SU-DHL-6 (cell line): ENCODE results near the gene NOS1.

ENCODE experiments used
- H2AFZ ChIP-seq: fragments of 200-600 bp; sonication (generic); 2 replicates; pipeline ENCODE4 v1.6.1; 2014; ENCODE audit warnings: low read depth, mild to moderate bottlenecking, moderate library complexity, mixed read lengths, antibody characterized with exemption, low read length; ENCODE audit not compliant: severe bottlenecking
- H3F3A ChIP-seq: fragments of 200-600 bp; shearing (Covaris generic); 2 replicates; pipeline ENCODE4 v1.6.0; 2016; ENCODE audit warnings: antibody characterized with exemption, mild to moderate bottlenecking; ENCODE audit not compliant: insufficient read depth
- H3K27ac ChIP-seq: fragments of 200-600 bp; sonication (generic); 2 replicates; pipeline ENCODE4 v1.5.1; 2016; ENCODE audit warnings: low read depth, mild to moderate bottlenecking, low read length, moderate library complexity, mixed read lengths
- H3K27me3 ChIP-seq: fragments of 200-600 bp; sonication (generic), shearing (Covaris generic); 2 replicates; pipeline ENCODE4 v1.6.0; 2014; ENCODE audit warnings: mild to moderate bottlenecking, low read length
- H3K36me3 ChIP-seq: fragments of 200-600 bp; sonication (generic); 2 replicates; pipeline ENCODE4 v1.6.1; 2014; ENCODE audit warnings: mild to moderate bottlenecking, low read length, mixed read lengths
- H3K4me2 ChIP-seq: fragments of 300-600, 200-600 bp; shearing (Covaris generic), sonication (generic); 2 replicates; pipeline ENCODE4 v1.6.0; 2014; ENCODE audit warnings: low read length, low read depth, mild to moderate bottlenecking; ENCODE audit not compliant: poor library complexity, severe bottlenecking
- H3K4me3 ChIP-seq: fragments of 200-600 bp; sonication (generic); 2 replicates; pipeline ENCODE4 v1.5.1; 2014; ENCODE audit warnings: antibody characterized with exemption, low read length, mild to moderate bottlenecking, mixed read lengths; ENCODE audit not compliant: insufficient read depth, poor library complexity, severe bottlenecking
- H3K79me2 ChIP-seq: fragments of 200-600 bp; sonication (generic); 2 replicates; pipeline ENCODE4 v1.6.1; 2014; ENCODE audit warnings: mild to moderate bottlenecking, low read length, moderate library complexity; ENCODE audit not compliant: insufficient read depth
- H3K9ac ChIP-seq: fragments of 200-600 bp; sonication (generic); 2 replicates; pipeline ENCODE4 v1.7.0; 2014; ENCODE audit warnings: mild to moderate bottlenecking, low read length
- H3K9me2 ChIP-seq: fragments of 200-600 bp; sonication (generic); replicated peaks from 2 replicates; pipeline ENCODE4 v1.6.1; 2014; ENCODE audit warnings: low read length; ENCODE audit not compliant: insufficient read depth
- H3K9me3 ChIP-seq: fragments of 200-600 bp; sonication (generic); 2 replicates; pipeline ENCODE4 v1.6.1; 2014; ENCODE audit warnings: low read length, mixed read lengths; ENCODE audit not compliant: insufficient read depth
- H4K20me1 ChIP-seq: fragments of 200-600 bp; sonication (generic); 2 replicates; pipeline ENCODE4 v1.6.1; 2014; ENCODE audit warnings: low read depth, mild to moderate bottlenecking, antibody characterized with exemption, low read length, moderate library complexity, mixed read lengths
- CTCF ChIP-seq: fragments of 200-600 bp; sonication (generic); IDR thresholded peaks from one replicate; pipeline ENCODE4 v1.5.1; 2017; ENCODE audit warnings: antibody characterized with exemption, mild to moderate bottlenecking, low read length, moderate library complexity; ENCODE audit not compliant: insufficient read depth, poor library complexity, severe bottlenecking
- EZH2phosphoT487 ChIP-seq: fragments of 200-600 bp; sonication (generic), shearing (Covaris generic); conservative IDR thresholded peaks from 2 replicates; pipeline ENCODE4 v1.6.1; 2018; ENCODE audit warnings: mild to moderate bottlenecking, antibody characterized with exemption, low read length, moderate library complexity, mixed read lengths

The NOS1 gene

GRCh38 chr12:117361347-117361751 lies at the start of gene NOS1:
TSS of gene NOS1 (minus strand) at chr12:117361626. CDS start at chr12:117331069, 30,557 bp downstream.
- no peak for TF ChIP-seq CTCF
- no peak for TF ChIP-seq EZH2phosphoT487
- no peaks in the 10 kb centered on the region for H3K9me2 ChIP-seq
- no peaks in the 10 kb centered on the region for H3K36me3 ChIP-seq
- H3K4me3 ChIP-seq = no peak within 1 kb of the TSS
- H3K9me3 ChIP-seq = no peaks in the 10 kb centered on the region
- no peaks in the 10 kb centered on the region for H4K20me1 ChIP-seq
- no peak within 1 kb of the TSS for H3K27ac ChIP-seq
- H3K9ac ChIP-seq = no peak within 1 kb of the TSS
- H2AFZ ChIP-seq = no peak within 1 kb of the TSS
- H3K4me2 ChIP-seq = no peak within 1 kb of the TSS
- no peaks in the 10 kb centered on the region for H3K79me2 ChIP-seq
- no peaks in the 10 kb centered on the region for H3F3A ChIP-seq
- no peaks in the 10 kb centered on the region for H3K27me3 ChIP-seq

GRCh38 chr12:117409286-117409685 lies 47.9 kb upstream of the NOS1 start:
- Histone ChIP-seq H3K27ac (no peak overlapping the region), H2AFZ (no peak overlapping the region), H3K4me2 (no peak overlapping the region), H3K9ac (no peak overlapping the region), H4K20me1 (no peaks in the 10 kb centered on the region), H3K79me2 (no peaks in the 10 kb centered on the region), H3K4me3 (no peak overlapping the region), H3K36me3 (no peaks in the 10 kb centered on the region), H3K9me2 (no peaks in the 10 kb centered on the region), H3K9me3 (no peaks in the 10 kb centered on the region), H3F3A (no peaks in the 10 kb centered on the region), H3K27me3 (no peaks in the 10 kb centered on the region)
- no peak for TF ChIP-seq EZH2phosphoT487
- no peak for TF ChIP-seq CTCF

GRCh38 chr12:117408161-117408791 lies 46.9 kb upstream of the NOS1 start:
- H3K79me2 ChIP-seq = no peaks in the 10 kb centered on the region
- H2AFZ ChIP-seq = no peak overlapping the region
- no peak overlapping the region for H3K27ac ChIP-seq
- H3K9me2 ChIP-seq = no peaks in the 10 kb centered on the region
- H3K9me3 ChIP-seq = no peaks in the 10 kb centered on the region
- no peak for TF ChIP-seq CTCF
- H4K20me1 ChIP-seq = no peaks in the 10 kb centered on the region
- no peaks in the 10 kb centered on the region for H3K36me3 ChIP-seq
- no peak overlapping the region for H3K4me2 ChIP-seq
- no peak overlapping the region for H3K4me3 ChIP-seq
- H3K9ac ChIP-seq = no peak overlapping the region
- no peaks in the 10 kb centered on the region for H3K27me3 ChIP-seq
- no peaks in the 10 kb centered on the region for H3F3A ChIP-seq
